ENCODE data around the gene METTL16. TPM values are rescaled to one million over a fixed set of nuclear protein-coding genes. Genes with fewer than 3 reads are reported as not detected.

METTL16 gene
- total RNA-seq, 1 donor from 2014 or later, result 17.6 TPM

DNA sequence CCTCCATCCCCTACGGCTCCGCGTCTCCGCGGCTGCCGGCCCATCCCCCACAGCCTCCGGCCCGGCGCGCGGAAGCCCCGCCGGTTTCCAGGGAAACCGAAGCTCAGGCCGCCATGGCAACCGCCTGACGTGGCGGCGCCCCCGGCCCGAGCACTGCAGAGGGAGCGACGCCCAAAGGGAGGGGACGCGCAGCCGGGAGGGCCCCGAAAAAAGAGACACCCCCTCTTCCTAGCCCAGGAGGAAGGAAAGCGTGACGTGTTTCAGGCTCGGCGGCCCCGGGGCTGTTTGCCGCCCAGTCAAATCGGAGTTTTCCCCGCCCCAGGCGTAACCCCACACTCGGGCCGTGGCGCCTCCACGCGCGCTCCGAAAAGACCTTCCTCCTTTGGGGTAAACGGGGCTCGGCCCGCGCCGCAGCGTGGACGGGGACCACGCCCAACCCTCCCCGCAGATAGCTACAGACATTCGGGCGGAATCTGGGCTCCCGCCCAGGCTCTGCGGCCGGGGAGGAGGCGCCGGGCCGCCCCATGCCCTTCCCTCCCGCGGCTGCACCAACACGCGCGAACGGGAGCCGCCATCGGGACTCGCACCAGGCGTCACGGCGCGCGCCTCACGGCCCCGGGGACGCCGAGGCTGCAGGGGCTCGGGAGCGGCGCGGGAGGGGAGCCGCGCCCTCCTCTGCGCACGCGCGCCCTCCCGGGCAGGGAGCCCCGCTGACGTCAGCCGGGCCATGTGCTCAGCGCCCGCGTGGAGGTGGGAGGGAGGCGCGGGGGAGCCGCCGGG, 118.3 kb downstream of the METTL16 start:
- no peak for TF ChIP-seq CTCF (IDR thresholded peaks at IDR 0.05; ENCODE audit: insufficient read depth, low read length, severe bottlenecking)
- DNase-seq (ENCODE audit: low read depth) (peak; percentile 50), FAIRE-seq (no peak)
- H3K36me3 ChIP-seq (ENCODE audit: control insufficient read depth, insufficient read depth, low read length), result peaks cover 18% of the 10 kb centered on the region
- H3K4me3 ChIP-seq (ENCODE audit: low read depth, low read length), result peak overlapping the region; percentile 53
- H3K27me3 ChIP-seq (ENCODE audit: control insufficient read depth, insufficient read depth, low read length), result no peaks in the 10 kb centered on the region

GRCh38 chr17:2392252-2393173, 119.2 kb downstream of the METTL16 start:
- TF ChIP-seq CTCF (IDR thresholded peaks at IDR 0.05; ENCODE audit: insufficient read depth, low read length, severe bottlenecking), result no peak
- FAIRE-seq (no peak), DNase-seq (ENCODE audit: low read depth) (peak; percentile 78)
- peak overlapping the region; percentile 53 for H3K4me3 ChIP-seq (ENCODE audit: low read depth, low read length)
- H3K36me3 ChIP-seq (ENCODE audit: control insufficient read depth, insufficient read depth, low read length), result peaks cover 22% of the 10 kb centered on the region
- H3K27me3 ChIP-seq (ENCODE audit: control insufficient read depth, insufficient read depth, low read length), result no peaks in the 10 kb centered on the region

GRCh38 chr17:2391597-2392251, 120.0 kb downstream of the METTL16 start:
- DNase-seq (ENCODE audit: low read depth), result no peak
- no peak for FAIRE-seq
- no peaks in the 10 kb centered on the region for H3K27me3 ChIP-seq (ENCODE audit: control insufficient read depth, insufficient read depth, low read length)
- H3K4me3 ChIP-seq (ENCODE audit: low read depth, low read length), result no peak overlapping the region
- no peak for TF ChIP-seq CTCF (IDR thresholded peaks at IDR 0.05; ENCODE audit: insufficient read depth, low read length, severe bottlenecking)
- peaks cover 22% of the 10 kb centered on the region for H3K36me3 ChIP-seq (ENCODE audit: control insufficient read depth, insufficient read depth, low read length)

DNA sequence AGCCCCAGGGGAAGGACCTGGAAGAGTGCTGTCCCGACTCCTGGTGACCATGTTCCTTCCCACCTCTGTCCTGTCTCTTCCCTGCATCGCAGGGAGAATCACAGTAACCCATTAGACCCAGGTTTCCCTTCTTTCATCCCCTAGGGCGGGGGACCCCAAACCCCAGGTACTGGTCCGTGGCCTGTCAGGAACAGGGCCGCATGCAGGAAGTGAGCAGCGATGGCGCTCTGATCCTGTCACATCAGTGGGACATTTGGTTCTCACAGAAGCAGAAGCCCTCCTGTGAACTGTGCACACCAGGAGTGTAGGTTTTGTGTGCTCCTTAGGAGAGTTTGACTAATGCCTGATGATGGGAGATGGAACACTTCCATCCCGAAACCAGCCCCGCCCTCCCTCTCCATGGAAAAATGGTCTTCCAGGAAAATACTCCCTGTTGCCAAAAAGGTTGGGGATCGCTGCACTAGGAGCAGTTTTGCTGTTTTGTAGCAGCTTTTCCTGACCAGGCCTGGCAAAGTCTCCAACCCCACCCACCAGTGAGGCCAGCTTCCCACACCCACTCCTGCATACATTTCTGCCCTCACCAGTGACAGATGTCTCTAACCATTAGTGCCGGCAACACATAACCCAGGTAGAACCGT, 121.4 kb downstream of the METTL16 start:
- TF ChIP-seq CTCF (IDR thresholded peaks at IDR 0.05; ENCODE audit: insufficient read depth, low read length, severe bottlenecking), result no peak
- no peak for DNase-seq (ENCODE audit: low read depth)
- Histone ChIP-seq H3K4me3 (ENCODE audit: low read depth, low read length) (no peak overlapping the region), H3K36me3 (ENCODE audit: control insufficient read depth, insufficient read depth, low read length) (peaks cover 26% of the 10 kb centered on the region), H3K27me3 (ENCODE audit: control insufficient read depth, insufficient read depth, low read length) (no peaks in the 10 kb centered on the region)
- no peak for FAIRE-seq

- Histone ChIP-seq H3K36me3 (ENCODE audit: control insufficient read depth, insufficient read depth, low read length) (peaks cover 26% of the 10 kb centered on the region), H3K4me3 (ENCODE audit: low read depth, low read length) (no peak overlapping the region), H3K27me3 (ENCODE audit: control insufficient read depth, insufficient read depth, low read length) (no peaks in the 10 kb centered on the region)
- TF ChIP-seq CTCF (IDR thresholded peaks at IDR 0.05; ENCODE audit: insufficient read depth, low read length, severe bottlenecking), result no peak
- no peak for FAIRE-seq
- DNase-seq (ENCODE audit: low read depth), result no peak
Observed at GRCh38 chr17:2388683-2389055, 123.0 kb downstream of the METTL16 start.

Data from bronchial epithelial cell (primary cell).